Activated CD4-positive, alpha-beta T cell treated with anti-CD3 and anti-CD28 coated beads, Interleukin-2, Interleukin-6, amounts not matched to agents 100 ng/mL and 50 ng/mL, durations not matched to agents 16 hours and 8 hours (primary cell): ENCODE results near the gene TRIM28.
"Not testable (repeated sequence)": the region's sequence is repeated elsewhere in the genome, so short reads cannot be mapped to it uniquely, and the experiment has no call there.

Source experiments
- DNase-seq: peaks from one replicate; pipeline ENCODE4 v3.0.0-alpha.2; 2020

The TRIM28 gene

GRCh38 chr19:58562122-58563033 lies 18.5 kb downstream of the TRIM28 start:
- peak; percentile 65 for DNase-seq

DNA sequence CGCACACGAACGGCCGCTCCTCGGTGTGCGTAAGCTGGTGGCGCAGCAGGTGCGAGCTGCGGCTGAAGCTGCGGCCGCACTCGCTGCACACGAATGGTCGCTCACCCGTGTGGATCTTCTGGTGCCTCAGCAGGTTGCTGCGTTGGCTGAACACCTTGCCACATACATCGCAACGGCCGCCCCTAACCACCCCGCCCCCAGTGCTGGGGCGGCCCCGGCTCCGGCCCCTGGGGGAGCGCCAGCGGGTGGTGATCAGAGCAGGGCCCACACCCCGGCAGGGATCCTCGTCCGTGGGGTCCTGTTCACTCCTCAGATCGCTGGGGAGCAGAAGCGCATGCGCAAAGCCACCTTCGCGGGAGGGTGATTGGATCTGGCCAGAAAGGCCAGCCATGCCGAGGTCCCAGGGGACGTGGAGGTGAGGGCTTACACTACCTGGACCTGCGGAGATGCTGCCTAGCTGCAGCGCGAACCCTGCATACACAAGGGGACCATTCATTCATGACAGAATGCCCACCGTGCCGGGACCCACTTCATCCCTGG lies 19.2 kb downstream of the TRIM28 start:
- DNase-seq = peak; percentile 57

GRCh38 chr19:58563823-58564222 lies 20.0 kb downstream of the TRIM28 start:
- no peak for DNase-seq

DNA sequence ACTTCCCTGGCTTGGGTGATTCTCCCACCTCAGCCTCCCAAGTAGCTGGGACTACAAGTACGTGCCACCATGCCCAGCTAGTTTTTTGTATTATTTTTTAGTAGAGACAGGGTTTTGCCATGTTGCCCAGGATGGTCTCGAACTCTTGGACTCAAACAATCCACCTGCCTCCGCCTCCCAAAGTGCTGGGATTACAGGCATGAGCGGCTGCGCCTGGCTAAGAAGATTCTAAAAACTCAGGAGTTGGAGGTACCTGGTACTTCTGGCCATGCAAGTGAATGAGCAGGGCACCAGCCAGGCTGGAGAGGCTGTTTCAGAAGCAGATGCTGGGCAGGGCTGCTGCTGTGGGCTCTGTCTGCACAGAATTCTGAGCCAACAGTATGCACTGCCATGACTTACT lies 23.1 kb downstream of the TRIM28 start:
- DNase-seq = no peak

DNA sequence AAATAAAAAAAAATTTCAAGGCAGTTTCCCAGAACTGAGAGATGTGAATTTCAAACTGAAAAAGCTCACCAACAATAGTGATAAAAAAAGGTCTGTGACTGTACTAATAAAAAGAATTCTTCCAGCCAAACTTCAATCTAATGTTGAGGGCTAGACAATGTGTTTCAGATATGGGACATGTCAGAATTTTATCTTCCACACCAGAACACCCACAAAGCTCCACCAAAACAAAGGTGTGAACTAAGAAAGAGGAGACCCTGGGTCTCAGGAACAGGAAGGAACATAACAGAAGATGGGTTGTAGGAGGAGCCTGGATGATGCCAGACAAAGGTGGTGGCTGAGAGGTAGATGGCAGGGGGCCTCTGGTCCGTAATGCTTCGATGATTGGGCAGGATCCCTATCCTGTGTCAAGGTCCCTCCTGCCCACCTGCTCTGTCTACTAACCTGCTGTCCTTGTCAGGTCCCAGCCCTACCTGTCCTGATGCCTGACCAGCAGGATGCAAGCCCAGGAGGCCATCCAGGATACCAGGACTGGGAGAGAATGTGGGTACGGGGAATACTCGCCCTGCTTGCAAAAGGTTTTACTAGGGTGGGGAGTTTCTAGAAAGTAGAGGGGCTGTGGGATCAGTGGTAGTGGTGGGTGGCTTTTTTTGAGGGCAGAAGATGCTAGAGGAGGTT lies 24.7 kb downstream of the TRIM28 start:
- DNase-seq = no peak

- DNase-seq = no peak
Measured at GRCh38 chr19:58569191-58569942, 25.5 kb downstream of the TRIM28 start.

DNA sequence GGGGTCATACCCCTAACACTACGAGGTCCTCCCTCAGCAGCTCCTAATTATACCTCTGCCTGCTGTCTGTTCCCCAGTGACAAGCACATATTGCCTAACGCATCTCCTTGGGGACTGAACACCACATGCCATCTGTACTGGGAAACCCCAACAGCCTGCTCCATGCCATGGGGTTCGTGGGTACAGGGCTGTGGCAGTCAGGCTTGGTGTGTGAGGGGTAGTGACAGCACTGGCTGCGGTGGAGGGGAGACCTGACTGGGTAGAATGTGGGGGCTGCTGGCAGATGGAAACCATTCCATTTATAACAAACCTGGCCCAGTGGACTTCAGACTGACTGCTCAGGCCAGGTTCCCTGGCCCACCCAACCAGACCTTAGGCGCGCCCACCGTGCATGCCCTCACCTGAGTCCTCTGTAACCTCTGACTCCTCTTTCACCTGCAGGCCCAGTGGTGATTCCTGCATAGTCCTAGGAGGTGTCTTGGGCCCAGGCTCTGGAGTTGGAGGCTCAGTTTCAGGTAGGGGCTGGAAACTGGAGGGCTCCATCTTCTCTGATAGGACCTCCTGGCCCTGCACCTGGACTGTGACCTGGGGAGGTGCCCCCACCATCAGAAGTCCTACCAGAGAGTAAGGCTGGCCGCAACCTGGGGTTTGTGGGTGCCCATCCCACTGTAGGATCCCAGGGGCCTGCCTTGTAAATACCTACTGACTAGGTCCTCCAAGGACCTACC lies 26.2 kb downstream of the TRIM28 start:
- no peak for DNase-seq

- DNase-seq = no peak
Measured at GRCh38 chr19:58570770-58571574, 27.1 kb downstream of the TRIM28 start.

- no peak for DNase-seq
Measured at GRCh38 chr19:58571575-58571947, 27.7 kb downstream of the TRIM28 start.

DNA sequence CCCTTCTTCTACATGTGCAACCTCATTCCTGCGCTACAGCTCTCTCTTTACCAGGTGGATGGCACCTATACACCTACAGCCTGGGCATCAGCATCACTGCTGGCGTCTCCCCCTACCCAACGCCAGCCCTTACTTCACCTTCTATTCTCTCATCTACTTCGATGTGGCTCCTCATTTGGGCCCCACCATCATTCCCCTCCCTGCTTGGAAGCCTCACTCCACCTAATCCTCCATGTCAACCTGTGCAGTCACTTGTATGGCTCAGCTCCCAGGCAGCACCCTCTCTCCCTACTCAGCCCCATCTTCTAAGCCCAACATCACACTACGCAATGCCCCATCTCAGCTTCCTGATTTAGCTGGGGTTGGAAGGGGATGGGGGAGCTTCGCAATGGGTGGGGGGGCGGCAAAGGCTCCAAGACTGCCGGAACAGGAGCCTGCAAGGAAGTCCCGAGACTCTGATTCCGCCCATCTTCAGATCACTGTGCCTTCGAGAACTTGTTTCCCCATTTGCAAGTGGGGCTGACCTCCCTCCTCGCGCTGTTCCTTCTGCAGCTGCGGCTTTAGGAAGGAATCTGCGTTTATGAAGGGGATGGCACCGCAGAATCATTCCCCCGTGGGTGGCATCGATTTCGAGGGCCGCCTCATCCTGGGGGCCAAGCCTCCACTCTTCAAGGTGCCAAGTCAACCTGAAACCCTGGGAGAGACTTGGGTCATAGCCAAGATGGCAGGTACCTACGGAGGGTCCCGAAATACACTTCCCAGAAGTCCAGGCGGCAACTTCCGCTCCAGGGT lies 28.4 kb downstream of the TRIM28 start:
- no peak for DNase-seq

- peak; percentile 100 for DNase-seq
Measured at GRCh38 chr19:58572818-58573657, 29.2 kb downstream of the TRIM28 start, which contains the start of gene MZF1. TSS of gene MZF1 (minus strand) at chr19:58573335. CDS start at chr19:58571389, 1,946 bp downstream.

DNA sequence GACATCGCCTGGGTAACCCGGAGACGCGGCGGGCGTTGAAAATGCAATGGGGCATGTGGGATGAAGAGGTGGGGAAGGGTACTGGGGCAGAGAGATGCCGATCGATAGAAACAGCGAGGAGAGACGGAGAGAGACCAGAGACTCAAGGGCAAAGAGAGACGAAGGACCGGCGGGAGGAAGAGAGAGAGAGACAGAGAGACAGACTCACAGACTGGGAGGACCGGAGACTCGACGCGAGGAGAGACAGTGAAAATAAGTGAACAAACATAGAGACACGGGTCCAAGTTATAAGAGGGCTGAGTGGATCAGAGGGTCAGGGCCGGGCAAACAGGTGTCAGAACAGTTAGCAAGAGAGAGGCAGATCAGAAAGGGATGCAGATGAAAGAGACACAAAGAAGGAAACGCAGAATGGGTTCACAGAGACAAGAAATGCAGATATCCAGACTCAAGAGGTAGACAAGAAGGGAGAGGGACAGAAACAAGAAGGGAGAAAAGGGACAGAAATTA lies 29.8 kb downstream of the TRIM28 start:
- DNase-seq = no peak

DNA sequence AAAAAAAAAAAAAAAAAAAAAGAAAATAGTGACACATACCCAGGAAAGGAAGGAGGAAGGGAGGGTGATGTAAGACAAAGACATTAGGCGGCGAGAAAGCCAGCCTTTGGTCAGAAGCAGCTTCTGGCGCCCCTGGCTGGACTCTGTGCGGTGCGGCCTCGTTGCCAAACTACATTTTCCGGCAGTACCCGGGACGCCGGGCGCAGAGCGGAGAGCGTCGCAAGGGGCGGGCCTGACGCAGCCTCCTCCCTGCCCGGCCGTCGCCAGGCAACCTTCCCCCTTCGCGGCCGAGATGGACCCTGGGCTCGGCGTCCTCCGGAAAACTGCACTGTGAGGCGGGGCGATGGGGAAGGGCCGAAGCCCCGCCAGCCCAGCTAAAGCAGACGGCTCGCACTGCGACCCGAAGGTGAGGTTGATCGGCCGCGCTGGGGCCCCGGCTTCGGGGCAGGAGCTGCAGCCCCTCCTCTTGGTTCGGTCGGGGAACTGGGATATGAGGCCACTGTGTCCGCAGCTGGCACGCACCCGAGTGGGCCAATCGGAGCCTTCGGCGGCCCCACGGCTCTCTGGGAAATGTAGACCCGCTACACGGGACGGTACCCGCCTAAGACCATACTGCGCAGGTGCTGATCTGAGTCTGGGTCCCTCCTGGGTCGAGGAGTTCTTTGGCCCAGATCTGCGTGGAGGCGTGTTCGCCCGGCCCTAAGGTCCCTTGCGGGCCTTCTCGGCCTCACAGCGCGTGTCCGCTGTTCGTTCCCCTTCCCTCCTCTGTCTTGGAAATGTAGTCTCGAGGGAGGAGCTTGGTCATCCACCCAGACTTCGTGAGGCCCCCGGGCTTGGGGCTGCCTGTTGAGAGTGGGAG lies 31.5 kb downstream of the TRIM28 start:
- peak; percentile 91 for DNase-seq

GRCh38 chr19:58577581-58577980 lies 33.7 kb downstream of the TRIM28 start:
- DNase-seq = not testable (repeated sequence)

DNA sequence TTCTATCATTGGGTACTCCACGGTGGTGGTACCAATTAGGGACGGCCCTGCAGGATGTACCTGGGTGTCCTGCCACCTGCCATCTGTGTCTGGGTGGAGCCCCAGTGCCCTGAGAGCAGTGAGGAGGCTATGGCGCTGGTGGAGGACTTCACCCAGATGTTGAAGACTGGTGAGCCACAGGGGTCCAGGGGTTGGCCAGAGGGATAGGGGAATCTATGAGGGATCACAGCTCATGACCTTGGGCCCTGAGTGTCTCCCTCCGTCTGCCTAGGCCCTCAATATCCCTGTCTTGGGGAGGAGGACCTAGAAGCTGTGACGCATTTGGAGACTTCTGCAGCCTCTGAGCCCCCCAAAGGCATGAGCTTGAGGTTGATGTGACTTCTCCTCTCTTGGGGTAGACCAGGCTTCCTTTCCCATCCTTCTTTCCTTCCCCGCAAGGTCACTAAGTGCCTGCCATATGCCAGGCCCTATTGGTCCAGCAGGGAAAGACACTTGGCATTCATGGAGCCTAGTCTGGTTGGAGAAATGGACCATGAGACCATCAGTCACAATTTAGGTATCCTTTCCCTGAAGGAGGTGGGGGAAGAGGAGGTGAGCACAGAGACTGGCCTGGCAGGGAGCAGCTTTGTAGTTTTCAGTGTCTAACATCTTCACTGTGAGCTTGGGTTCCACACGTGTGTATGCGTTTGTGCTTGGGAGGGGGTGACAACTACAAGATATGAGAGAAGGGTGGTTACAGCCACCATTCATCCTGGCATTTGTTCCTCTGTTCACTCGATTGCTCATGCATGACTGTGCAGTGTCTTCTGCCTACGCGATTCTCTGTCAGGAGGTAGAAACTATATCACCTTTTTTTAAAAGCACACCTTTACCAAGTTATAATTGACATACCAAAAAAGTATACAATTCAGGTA lies 34.4 kb downstream of the TRIM28 start:
- DNase-seq = no peak

GRCh38 chr19:58579473-58580142 lies 35.7 kb downstream of the TRIM28 start:
- no peak for DNase-seq
